ENCODE measurements around the gene IMMP2L.

The IMMP2L gene

GRCh38 chr7:111571720-111572119 is 9.4 kb upstream of the IMMP2L start:
- H3K4me1 Mint-ChIP-seq (ENCODE audit: low read depth) = no peaks in the 10 kb centered on the region
- DNase-seq = no peak
- no peak overlapping the region for H3K27ac Mint-ChIP-seq
- H3K36me3 Mint-ChIP-seq (ENCODE audit: low read depth) = no peaks in the 10 kb centered on the region
- H3K4me3 Mint-ChIP-seq = no peak overlapping the region
- peaks cover 16% of the 10 kb centered on the region for H3K9me3 Mint-ChIP-seq
- peaks cover 15% of the 10 kb centered on the region for H3K27me3 Mint-ChIP-seq

- H3K27me3 Mint-ChIP-seq = peaks cover 17% of the 10 kb centered on the region
- H3K9me3 Mint-ChIP-seq = peaks cover 16% of the 10 kb centered on the region
- H3K27ac Mint-ChIP-seq = no peak overlapping the region
- no peaks in the 10 kb centered on the region for H3K36me3 Mint-ChIP-seq (ENCODE audit: low read depth)
- no peak overlapping the region for H3K4me3 Mint-ChIP-seq
- H3K4me1 Mint-ChIP-seq (ENCODE audit: low read depth) = no peaks in the 10 kb centered on the region
- no peak for DNase-seq
Observed at GRCh38 chr7:111568870-111569462, 6.7 kb upstream of the IMMP2L start.

GRCh38 chr7:111568419-111568818 is 6.1 kb upstream of the IMMP2L start:
- Mint-ChIP-seq H3K9me3 (peaks cover 16% of the 10 kb centered on the region), H3K4me1 (ENCODE audit: low read depth) (no peaks in the 10 kb centered on the region), H3K27me3 (peaks cover 14% of the 10 kb centered on the region), H3K27ac (no peak overlapping the region), H3K4me3 (no peak overlapping the region), H3K36me3 (ENCODE audit: low read depth) (no peaks in the 10 kb centered on the region)
- DNase-seq = no peak

- no peak overlapping the region for H3K27ac Mint-ChIP-seq
- no peak overlapping the region for H3K4me3 Mint-ChIP-seq
- peaks cover 16% of the 10 kb centered on the region for H3K36me3 Mint-ChIP-seq (ENCODE audit: low read depth)
- no peaks in the 10 kb centered on the region for H3K9me3 Mint-ChIP-seq
- no peak for DNase-seq
- peaks cover 11% of the 10 kb centered on the region for H3K27me3 Mint-ChIP-seq
- H3K4me1 Mint-ChIP-seq (ENCODE audit: low read depth) = peaks cover 26% of the 10 kb centered on the region
Observed at GRCh38 chr7:111564078-111564477, 1.8 kb upstream of the IMMP2L start.

GRCh38 chr7:111561654-111561903 is 713 bp downstream of the IMMP2L start:
- DNase-seq = no peak
- peaks cover 2% of the 10 kb centered on the region for H3K27me3 Mint-ChIP-seq
- peaks cover 41% of the 10 kb centered on the region for H3K36me3 Mint-ChIP-seq (ENCODE audit: low read depth)
- H3K27ac Mint-ChIP-seq = peak overlapping the region; percentile 95
- peak overlapping the region; percentile 90 for H3K4me3 Mint-ChIP-seq
- H3K4me1 Mint-ChIP-seq (ENCODE audit: low read depth) = peaks cover 45% of the 10 kb centered on the region
- no peaks in the 10 kb centered on the region for H3K9me3 Mint-ChIP-seq

GRCh38 chr7:111560773-111561653 is 1.3 kb downstream of the IMMP2L start:
- Mint-ChIP-seq H3K4me1 (ENCODE audit: low read depth) (peaks cover 45% of the 10 kb centered on the region), H3K27ac (peak overlapping the region; percentile 95), H3K9me3 (no peaks in the 10 kb centered on the region), H3K4me3 (peak overlapping the region; percentile 90), H3K36me3 (ENCODE audit: low read depth) (peaks cover 46% of the 10 kb centered on the region), H3K27me3 (peaks cover 2% of the 10 kb centered on the region)
- DNase-seq = no peak

- peaks cover 48% of the 10 kb centered on the region for H3K4me1 Mint-ChIP-seq (ENCODE audit: low read depth)
- H3K27me3 Mint-ChIP-seq = no peaks in the 10 kb centered on the region
- DNase-seq = no peak
- peaks cover 64% of the 10 kb centered on the region for H3K36me3 Mint-ChIP-seq (ENCODE audit: low read depth)
- no peak overlapping the region for H3K27ac Mint-ChIP-seq
- H3K9me3 Mint-ChIP-seq = no peaks in the 10 kb centered on the region
- H3K4me3 Mint-ChIP-seq = no peak overlapping the region
Observed at GRCh38 chr7:111558991-111559390, 3.3 kb downstream of the IMMP2L start.

GRCh38 chr7:111556977-111557376 is 5.3 kb downstream of the IMMP2L start:
- no peaks in the 10 kb centered on the region for H3K27me3 Mint-ChIP-seq
- H3K9me3 Mint-ChIP-seq = no peaks in the 10 kb centered on the region
- H3K36me3 Mint-ChIP-seq (ENCODE audit: low read depth) = peaks cover 83% of the 10 kb centered on the region
- H3K4me1 Mint-ChIP-seq (ENCODE audit: low read depth) = peaks cover 44% of the 10 kb centered on the region
- no peak overlapping the region for H3K4me3 Mint-ChIP-seq
- no peak for DNase-seq
- no peak overlapping the region for H3K27ac Mint-ChIP-seq

GRCh38 chr7:111554086-111554485 is 8.2 kb downstream of the IMMP2L start:
- Mint-ChIP-seq H3K27me3 (no peaks in the 10 kb centered on the region), H3K27ac (no peak overlapping the region), H3K4me1 (ENCODE audit: low read depth) (peaks cover 26% of the 10 kb centered on the region), H3K4me3 (no peak overlapping the region), H3K36me3 (ENCODE audit: low read depth) (peaks cover 96% of the 10 kb centered on the region), H3K9me3 (no peaks in the 10 kb centered on the region)
- no peak for DNase-seq

- Mint-ChIP-seq H3K4me1 (ENCODE audit: low read depth) (peaks cover 4% of the 10 kb centered on the region), H3K27ac (no peak overlapping the region), H3K27me3 (no peaks in the 10 kb centered on the region), H3K36me3 (ENCODE audit: low read depth) (peaks cover 52% of the 10 kb centered on the region), H3K4me3 (no peak overlapping the region), H3K9me3 (no peaks in the 10 kb centered on the region)
- DNase-seq = no peak
Observed at GRCh38 chr7:111541067-111541466, 21.2 kb downstream of the IMMP2L start.

GRCh38 chr7:111540199-111540815 is 22.0 kb downstream of the IMMP2L start:
- H3K9me3 Mint-ChIP-seq = no peaks in the 10 kb centered on the region
- no peak overlapping the region for H3K4me3 Mint-ChIP-seq
- peaks cover 4% of the 10 kb centered on the region for H3K4me1 Mint-ChIP-seq (ENCODE audit: low read depth)
- no peaks in the 10 kb centered on the region for H3K27me3 Mint-ChIP-seq
- H3K27ac Mint-ChIP-seq = no peak overlapping the region
- no peak for DNase-seq
- H3K36me3 Mint-ChIP-seq (ENCODE audit: low read depth) = peaks cover 52% of the 10 kb centered on the region

GRCh38 chr7:111537134-111537533 is 25.2 kb downstream of the IMMP2L start:
- H3K4me1 Mint-ChIP-seq (ENCODE audit: low read depth) = peaks cover 13% of the 10 kb centered on the region

GRCh38 chr7:111535142-111535870 is 27.0 kb downstream of the IMMP2L start:
- H3K4me3 Mint-ChIP-seq = no peak overlapping the region
- H3K4me1 Mint-ChIP-seq (ENCODE audit: low read depth) = peaks cover 13% of the 10 kb centered on the region
- no peak for DNase-seq
- H3K27me3 Mint-ChIP-seq = no peaks in the 10 kb centered on the region
- H3K27ac Mint-ChIP-seq = no peak overlapping the region
- H3K36me3 Mint-ChIP-seq (ENCODE audit: low read depth) = peaks cover 34% of the 10 kb centered on the region
- H3K9me3 Mint-ChIP-seq = no peaks in the 10 kb centered on the region

More at GRCh38 chr7:111537134-111537533, 25.2 kb downstream of the IMMP2L start:
- no peaks in the 10 kb centered on the region for H3K27me3 Mint-ChIP-seq
- no peak for DNase-seq
- H3K36me3 Mint-ChIP-seq (ENCODE audit: low read depth) = peaks cover 42% of the 10 kb centered on the region
- H3K9me3 Mint-ChIP-seq = no peaks in the 10 kb centered on the region
- no peak overlapping the region for H3K4me3 Mint-ChIP-seq
- H3K27ac Mint-ChIP-seq = no peak overlapping the region

GRCh38 chr7:111532625-111533024 is 29.7 kb downstream of the IMMP2L start:
- H3K4me3 Mint-ChIP-seq = no peak overlapping the region
- no peak for DNase-seq
- H3K36me3 Mint-ChIP-seq (ENCODE audit: low read depth) = peaks cover 20% of the 10 kb centered on the region
- H3K27ac Mint-ChIP-seq = no peak overlapping the region
- H3K27me3 Mint-ChIP-seq = no peaks in the 10 kb centered on the region
- peaks cover 37% of the 10 kb centered on the region for H3K4me1 Mint-ChIP-seq (ENCODE audit: low read depth)
- H3K9me3 Mint-ChIP-seq = no peaks in the 10 kb centered on the region

All from activated T-cell treated with anti-CD3 and anti-CD28 coated beads, Interleukin-2, amount 50 U/mL, for 24 hours (primary cell).